Sigmoid colon (tissue), 4 donors: ENCODE data around the gene ADA.

ENCODE experiments used
- CTCF ChIP-seq, 4 experiments: fragments of 450-650 bp in 3 of 4; fragments of 200-600 bp in 1 of 4; IDR thresholded peaks; one replicate each; pipeline ENCODE4 v1.5.1; 2016 to 2019; ENCODE audit warnings: antibody characterized with exemption in 4 of 4, mild to moderate bottlenecking in 3 of 4, moderate library complexity in 2 of 4
- POLR2A ChIP-seq, 2 donors: fragments of 450-650 bp; IDR thresholded peaks; one replicate each; pipeline ENCODE4 v1.6.1; 2016; ENCODE audit warnings: antibody characterized with exemption in 2 of 2, mild to moderate bottlenecking in 2 of 2, moderate library complexity in 2 of 2
- POLR2AphosphoS5 ChIP-seq, 4 donors: sonication (generic); formaldehyde crosslinking; IDR thresholded peaks; one replicate each; pipeline ENCODE4 v1.6.1; 2017; ENCODE audit warnings: antibody characterized with exemption in 4 of 4

DNA sequence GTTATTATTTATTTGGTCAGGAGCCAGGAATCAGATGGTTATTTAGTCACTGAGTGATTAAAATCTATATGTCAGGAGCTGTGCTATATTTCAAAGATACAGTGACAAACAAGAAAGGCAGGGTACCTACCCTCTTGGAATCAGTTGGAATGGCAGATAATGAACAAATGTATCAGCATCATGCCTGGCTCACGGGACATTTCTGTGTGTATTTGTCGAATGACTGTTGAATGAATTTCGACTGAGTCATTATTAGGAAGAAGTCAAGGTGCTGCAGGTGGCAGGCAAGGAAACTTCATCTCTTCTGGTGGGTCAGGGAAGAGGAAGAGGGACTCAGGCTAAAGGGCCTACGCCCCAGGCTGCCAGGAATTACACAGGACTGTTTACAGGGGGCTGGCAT lies 55.5 kb downstream of the ADA start:
- TF ChIP-seq CTCF (IDR thresholded peaks at IDR 0.05): no peak
- TF ChIP-seq POLR2A (IDR thresholded peaks at IDR 0.05): no peak
- no peak for TF ChIP-seq POLR2AphosphoS5 (IDR thresholded peaks at IDR 0.05)
